GOT3 (cell line): ENCODE measurements around the gene SLC25A1.
"Not testable (repeated sequence)": the region's sequence is repeated elsewhere in the genome, so short reads cannot be mapped to it uniquely, and the experiment has no call there.

Experiments
- DNase-seq: peaks from one replicate; lab custom pipeline; 2025; ENCODE audit warnings: mixed read lengths; lab: John Stamatoyannopoulos, UW

SLC25A1 gene

GRCh38 chr22:19166421-19166820 lies 12.1 kb downstream of the SLC25A1 start:
- no peak for DNase-seq

DNA sequence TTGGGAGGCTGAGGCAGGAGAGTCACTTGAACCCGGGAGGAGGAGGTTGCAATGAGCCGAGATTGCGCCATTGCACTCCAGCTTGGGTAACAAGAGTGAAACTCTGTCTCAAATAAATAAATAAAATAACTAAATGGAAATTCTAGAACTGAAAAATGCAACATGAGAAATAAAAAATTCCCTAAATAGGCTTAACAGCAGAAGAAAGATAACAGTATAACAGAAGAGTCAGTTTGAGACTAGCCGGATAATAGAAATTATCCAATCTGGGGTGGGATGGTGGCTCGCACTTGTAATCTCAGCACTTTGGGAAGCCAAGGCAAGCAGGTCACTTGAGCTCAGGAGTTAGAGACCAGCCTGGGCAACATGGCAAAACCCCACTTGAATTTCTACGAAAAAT lies 14.1 kb downstream of the SLC25A1 start:
- DNase-seq = no peak

GRCh38 chr22:19158649-19159048 lies 19.9 kb downstream of the SLC25A1 start:
- not testable (repeated sequence) for DNase-seq

GRCh38 chr22:19156109-19156508 lies 22.4 kb downstream of the SLC25A1 start:
- DNase-seq = not testable (repeated sequence)

GRCh38 chr22:19152942-19153883 lies 25.3 kb downstream of the SLC25A1 start:
- no peak for DNase-seq

- DNase-seq = no peak
Measured at GRCh38 chr22:19151329-19152191, 27.0 kb downstream of the SLC25A1 start.

DNA sequence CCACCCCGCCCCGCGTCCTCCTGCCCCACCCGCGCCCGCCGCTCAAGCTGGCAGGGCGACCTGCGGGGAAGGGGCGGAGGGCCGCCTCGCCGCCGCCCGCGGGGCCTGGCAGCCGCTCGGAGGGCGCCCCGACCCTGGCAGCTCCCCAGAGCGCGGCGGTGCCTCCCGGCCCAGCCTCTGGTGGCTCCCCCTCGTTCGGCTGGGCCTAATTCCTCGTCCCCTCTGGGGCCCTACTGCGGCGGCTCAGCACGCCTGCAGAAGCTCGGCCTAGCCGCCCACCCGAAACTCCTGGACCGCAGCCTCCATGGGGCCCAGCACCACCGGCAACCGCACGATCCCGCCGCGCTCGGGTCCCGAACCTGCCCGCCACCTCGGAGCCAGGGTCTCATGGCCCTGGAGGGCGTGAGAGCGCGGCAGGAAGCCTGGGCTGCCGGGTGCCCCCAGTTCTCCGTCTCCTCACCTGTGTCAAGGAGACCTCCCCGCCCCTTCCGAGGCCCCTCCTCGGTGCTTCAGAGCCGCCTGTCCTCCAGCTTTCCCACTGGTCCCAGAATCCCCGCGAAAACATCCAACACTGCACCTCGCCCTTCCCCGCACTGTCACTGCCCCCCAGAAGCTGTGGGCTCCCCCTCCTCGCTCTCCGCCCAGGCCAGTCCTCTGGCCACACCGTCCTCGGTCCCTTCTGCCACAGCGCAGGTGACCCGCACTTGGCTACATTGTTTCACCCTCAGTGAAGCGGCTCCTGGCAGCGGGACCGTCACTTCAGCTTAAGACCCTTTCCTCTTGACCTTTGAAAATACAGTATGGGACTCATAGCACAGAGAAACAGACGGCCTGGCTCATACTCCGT lies 27.8 kb downstream of the SLC25A1 start:
- DNase-seq = no peak

DNA sequence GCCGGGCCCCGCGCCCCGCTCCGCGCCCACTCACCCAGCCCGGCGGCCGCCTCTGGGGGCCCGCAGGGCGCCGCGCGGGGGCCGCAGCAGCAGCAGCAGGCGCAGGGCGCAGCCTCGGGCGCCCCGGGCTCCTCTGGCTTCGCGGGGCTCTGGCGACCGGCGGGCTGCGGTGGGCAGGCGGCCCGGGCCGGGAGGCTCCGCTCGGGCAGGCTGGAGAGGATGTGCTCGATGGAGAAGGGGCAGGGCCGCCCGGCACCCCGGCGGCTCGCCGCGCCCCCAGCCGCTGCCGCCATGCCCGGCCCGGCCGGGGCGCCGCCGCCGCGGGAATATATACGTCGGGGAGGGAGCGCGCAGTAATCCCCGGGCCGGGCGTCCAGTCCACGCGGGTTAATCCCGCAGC lies 28.5 kb downstream of the SLC25A1 start, which contains the start of gene GSC2:
TSS of gene GSC2 (minus strand) at position 302 of the 400 bp plus-strand sequence. CDS start at position 293, 9 bp downstream.
- DNase-seq = no peak

GRCh38 chr22:19149047-19149883 lies 29.3 kb downstream of the SLC25A1 start:
- DNase-seq = no peak

GRCh38 chr22:19148417-19149046 lies 30.0 kb downstream of the SLC25A1 start:
- DNase-seq = no peak

DNA sequence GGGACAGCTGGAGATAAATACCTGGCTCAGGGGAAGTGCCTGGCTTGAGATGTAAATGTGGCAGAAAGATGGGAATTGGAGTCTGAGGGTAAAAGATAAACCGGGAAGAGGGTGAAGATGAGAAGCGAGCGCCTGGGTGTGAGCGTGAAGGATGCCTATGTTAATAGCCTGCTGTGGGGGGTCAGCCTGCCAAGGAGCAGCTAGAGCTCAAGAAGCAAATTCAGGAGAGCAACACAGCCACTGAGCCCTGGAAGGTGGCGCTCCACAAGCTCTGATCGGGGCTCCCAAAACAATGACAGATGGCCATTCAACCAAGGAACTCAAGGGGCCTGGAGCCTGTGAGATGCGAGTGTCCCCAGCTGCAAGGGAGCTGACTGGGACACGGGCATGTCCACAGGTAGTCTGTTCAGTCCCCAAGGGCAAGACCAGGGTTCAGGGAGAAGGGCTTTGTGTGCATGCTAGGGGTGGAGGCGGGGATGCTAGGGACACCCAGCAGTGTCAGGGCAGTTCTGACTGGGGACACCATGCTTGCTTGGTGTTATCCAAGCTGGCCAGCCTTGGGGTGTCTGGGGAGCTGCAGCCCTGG lies 31.2 kb downstream of the SLC25A1 start:
- DNase-seq = no peak

DNA sequence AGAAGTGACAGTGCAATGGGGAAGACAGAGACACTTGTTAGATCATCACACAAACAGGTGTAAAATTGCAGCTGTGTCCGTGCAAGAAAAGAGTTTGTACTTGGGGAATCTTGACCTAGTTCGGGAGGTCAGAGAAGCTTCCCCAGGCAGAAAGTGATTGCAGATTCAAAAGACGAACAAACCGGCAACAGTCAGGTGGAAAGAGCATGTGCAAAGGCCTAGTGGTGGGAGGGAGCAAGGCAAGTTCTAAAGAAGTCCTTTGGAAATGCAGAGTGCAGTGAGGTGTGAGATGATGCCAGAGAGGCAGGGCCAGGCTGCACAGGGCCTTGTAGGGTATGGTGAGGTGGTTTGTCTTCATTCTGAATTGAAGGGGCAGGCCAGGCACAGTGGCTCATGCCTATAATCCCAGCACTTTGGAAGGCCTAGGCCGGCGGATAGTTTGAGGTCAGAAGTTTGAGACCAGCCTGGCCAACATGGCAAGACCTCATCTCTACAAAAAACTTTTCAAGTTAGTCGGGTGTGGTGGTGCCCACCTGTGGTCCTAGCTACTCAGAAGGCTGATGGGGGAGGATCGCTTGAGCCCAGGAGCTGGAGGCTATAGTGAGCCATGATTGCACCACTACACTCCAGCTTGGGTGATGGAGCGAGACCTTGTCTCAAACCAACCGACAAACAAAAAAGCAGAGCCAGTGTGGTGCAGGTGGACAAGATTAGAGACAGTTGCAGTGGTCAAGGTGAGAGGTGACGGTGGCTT lies 32.1 kb downstream of the SLC25A1 start:
- DNase-seq = no peak

GRCh38 chr22:19143967-19144400 lies 34.6 kb downstream of the SLC25A1 start:
- no peak for DNase-seq

DNA sequence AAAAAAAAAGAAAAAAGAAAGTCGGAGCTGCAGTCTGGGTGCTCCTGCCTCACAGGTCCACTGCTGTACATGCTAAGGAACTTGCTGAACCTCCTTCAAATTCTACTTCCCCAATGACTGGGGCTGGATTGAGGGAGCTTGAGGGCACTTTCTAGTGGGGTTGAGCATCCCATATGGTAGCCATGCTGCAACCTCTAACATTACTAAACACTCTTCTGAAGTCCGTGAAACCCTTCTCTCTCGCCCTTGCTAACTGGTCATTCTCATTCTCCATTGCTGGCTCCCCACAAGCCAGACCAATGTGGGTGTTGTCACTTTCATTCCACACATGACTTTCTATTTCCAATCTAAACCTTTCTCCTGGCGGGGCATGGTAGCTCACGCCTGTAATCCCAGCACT lies 35.3 kb downstream of the SLC25A1 start:
- DNase-seq = no peak

DNA sequence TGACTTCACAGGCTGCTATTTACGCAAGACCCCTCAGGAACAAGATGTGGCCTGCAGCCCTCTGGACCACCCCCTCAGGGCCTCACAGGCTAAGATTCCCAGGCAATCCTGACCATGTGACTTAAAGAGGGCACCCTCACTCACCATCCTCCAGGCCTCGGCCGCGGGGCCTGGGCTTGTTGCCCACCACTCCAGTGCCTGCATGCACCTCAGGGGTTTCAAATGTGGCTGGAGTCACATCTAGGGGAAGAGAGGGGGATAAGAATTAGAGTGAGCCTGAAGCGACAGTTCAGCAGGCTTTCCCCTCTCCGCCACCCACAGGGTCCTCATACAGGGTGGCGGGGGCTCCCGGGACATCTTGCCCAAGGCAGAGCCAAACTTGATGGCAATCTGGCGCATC lies 36.1 kb downstream of the SLC25A1 start:
- no peak for DNase-seq

GRCh38 chr22:19139974-19140373 lies 38.6 kb downstream of the SLC25A1 start:
- DNase-seq = no peak

DNA sequence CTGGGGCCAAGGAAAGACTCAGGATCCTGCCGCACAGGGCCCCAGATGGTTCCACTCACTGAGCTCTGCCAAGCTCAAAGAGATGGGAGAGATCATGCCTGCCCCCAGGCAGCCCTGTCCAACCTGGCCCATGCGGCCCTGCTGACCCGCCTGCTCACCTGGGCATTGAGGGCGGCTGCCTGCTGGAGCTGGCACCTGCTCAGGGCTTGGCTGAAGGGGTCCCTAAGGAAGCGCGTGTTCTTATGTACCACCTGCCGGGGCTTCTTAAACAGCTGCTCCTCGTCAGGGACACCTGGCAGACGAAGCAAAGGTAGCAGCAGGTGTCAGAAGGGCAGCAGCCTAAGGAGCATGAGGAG lies 39.6 kb downstream of the SLC25A1 start:
- DNase-seq = no peak

DNA sequence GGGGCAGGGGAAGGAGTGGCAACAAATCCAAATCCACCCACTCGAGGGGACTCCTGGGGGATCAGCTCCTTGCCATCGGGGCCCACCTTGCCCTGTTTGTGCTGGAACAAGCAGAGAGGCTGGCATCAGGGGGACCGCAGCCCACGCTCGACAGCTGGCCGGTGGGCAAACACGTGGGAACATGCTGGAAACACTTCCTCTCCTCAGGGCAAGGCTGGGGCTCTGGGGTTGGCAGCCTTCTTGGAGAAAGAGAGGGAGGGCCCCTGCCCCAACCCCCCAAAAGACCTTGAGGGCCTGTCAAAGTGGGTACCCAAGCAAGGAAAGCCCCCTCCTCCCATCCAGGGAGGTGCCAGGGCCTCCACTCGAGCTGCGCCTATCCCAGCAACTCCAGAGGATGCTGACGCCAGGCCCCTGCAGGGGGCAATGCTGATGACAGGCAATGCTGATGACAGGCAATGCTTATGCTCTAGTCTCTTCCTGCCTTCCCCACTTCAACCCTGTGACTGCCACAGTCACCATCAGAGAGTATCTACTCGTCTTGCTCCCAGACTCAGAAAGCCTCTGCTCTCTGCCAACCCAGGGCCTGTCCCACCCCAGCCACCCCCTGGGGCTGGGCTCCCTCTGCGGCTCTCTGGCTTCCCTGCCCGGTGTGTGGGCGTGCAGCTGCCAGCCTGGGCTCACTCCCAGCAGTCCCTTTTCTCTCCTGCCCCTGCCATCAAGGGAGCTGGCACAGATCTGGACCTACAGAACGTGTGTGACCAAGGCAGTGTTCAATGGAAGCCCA lies 40.1 kb downstream of the SLC25A1 start:
- no peak for DNase-seq
